SU-DHL-6 (cell line): ENCODE data around the gene GDF2.

Source experiments
- H2AFZ ChIP-seq: fragments of 200-600 bp; sonication (generic); 2 replicates; pipeline ENCODE4 v1.6.1; 2014; ENCODE audit warnings: low read depth, mild to moderate bottlenecking, moderate library complexity, mixed read lengths, antibody characterized with exemption, low read length; ENCODE audit not compliant: severe bottlenecking
- H3F3A ChIP-seq: fragments of 200-600 bp; shearing (Covaris generic); 2 replicates; pipeline ENCODE4 v1.6.0; 2016; ENCODE audit warnings: antibody characterized with exemption, mild to moderate bottlenecking; ENCODE audit not compliant: insufficient read depth
- H3K27ac ChIP-seq: fragments of 200-600 bp; sonication (generic); 2 replicates; pipeline ENCODE4 v1.5.1; 2016; ENCODE audit warnings: low read depth, mild to moderate bottlenecking, low read length, moderate library complexity, mixed read lengths
- H3K27me3 ChIP-seq: fragments of 200-600 bp; sonication (generic), shearing (Covaris generic); 2 replicates; pipeline ENCODE4 v1.6.0; 2014; ENCODE audit warnings: mild to moderate bottlenecking, low read length
- H3K36me3 ChIP-seq: fragments of 200-600 bp; sonication (generic); 2 replicates; pipeline ENCODE4 v1.6.1; 2014; ENCODE audit warnings: mild to moderate bottlenecking, low read length, mixed read lengths
- H3K4me2 ChIP-seq: fragments of 300-600, 200-600 bp; shearing (Covaris generic), sonication (generic); 2 replicates; pipeline ENCODE4 v1.6.0; 2014; ENCODE audit warnings: low read length, low read depth, mild to moderate bottlenecking; ENCODE audit not compliant: poor library complexity, severe bottlenecking
- H3K4me3 ChIP-seq: fragments of 200-600 bp; sonication (generic); 2 replicates; pipeline ENCODE4 v1.5.1; 2014; ENCODE audit warnings: antibody characterized with exemption, low read length, mild to moderate bottlenecking, mixed read lengths; ENCODE audit not compliant: insufficient read depth, poor library complexity, severe bottlenecking
- H3K79me2 ChIP-seq: fragments of 200-600 bp; sonication (generic); 2 replicates; pipeline ENCODE4 v1.6.1; 2014; ENCODE audit warnings: mild to moderate bottlenecking, low read length, moderate library complexity; ENCODE audit not compliant: insufficient read depth
- H3K9ac ChIP-seq: fragments of 200-600 bp; sonication (generic); 2 replicates; pipeline ENCODE4 v1.7.0; 2014; ENCODE audit warnings: mild to moderate bottlenecking, low read length
- H3K9me2 ChIP-seq: fragments of 200-600 bp; sonication (generic); replicated peaks from 2 replicates; pipeline ENCODE4 v1.6.1; 2014; ENCODE audit warnings: low read length; ENCODE audit not compliant: insufficient read depth
- H3K9me3 ChIP-seq: fragments of 200-600 bp; sonication (generic); 2 replicates; pipeline ENCODE4 v1.6.1; 2014; ENCODE audit warnings: low read length, mixed read lengths; ENCODE audit not compliant: insufficient read depth
- H4K20me1 ChIP-seq: fragments of 200-600 bp; sonication (generic); 2 replicates; pipeline ENCODE4 v1.6.1; 2014; ENCODE audit warnings: low read depth, mild to moderate bottlenecking, antibody characterized with exemption, low read length, moderate library complexity, mixed read lengths
- EZH2phosphoT487 ChIP-seq: fragments of 200-600 bp; sonication (generic), shearing (Covaris generic); conservative IDR thresholded peaks from 2 replicates; pipeline ENCODE4 v1.6.1; 2018; ENCODE audit warnings: mild to moderate bottlenecking, antibody characterized with exemption, low read length, moderate library complexity, mixed read lengths
- TF ChIP-seq, protein P1 (sequence below): fragments of 200-600 bp; sonication (generic); IDR thresholded peaks from one replicate; pipeline ENCODE4 v1.5.1; 2017; ENCODE audit warnings: antibody characterized with exemption, mild to moderate bottlenecking, low read length, moderate library complexity; ENCODE audit not compliant: insufficient read depth, poor library complexity, severe bottlenecking

The GDF2 gene

DNA sequence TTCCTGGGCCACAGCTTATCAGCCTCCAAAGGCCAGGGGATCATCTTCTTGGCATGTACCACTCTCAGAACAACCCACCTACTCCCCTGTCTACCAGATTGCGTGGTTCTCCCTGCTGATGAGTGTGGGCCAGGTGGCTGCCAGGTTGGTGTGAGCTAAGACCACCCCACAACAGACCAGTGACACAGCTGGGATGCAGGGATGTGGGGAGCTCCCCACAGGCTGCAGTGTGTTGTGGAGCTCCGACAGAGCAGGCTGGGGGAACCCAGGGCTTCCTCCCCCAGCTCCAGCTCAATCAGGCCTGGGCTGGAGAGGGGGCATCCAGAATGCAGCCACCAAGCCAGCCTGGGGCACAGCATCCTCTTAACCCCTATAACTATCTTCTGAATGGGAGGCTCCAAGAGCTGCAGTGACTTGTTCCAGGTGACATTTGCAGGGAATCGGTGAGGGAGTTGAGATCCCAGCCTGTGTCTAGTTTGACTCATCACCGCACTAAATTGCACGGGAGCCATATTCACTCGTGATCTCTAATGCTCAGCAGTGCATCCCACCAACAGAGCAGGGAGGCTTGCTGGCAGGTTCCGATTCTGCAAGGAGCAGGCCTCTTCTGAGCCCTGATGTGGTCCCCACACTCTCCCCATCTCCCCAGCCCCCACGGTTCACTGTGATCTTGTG, 596 bp upstream of the GDF2 start:
- H3K27me3 ChIP-seq = no peaks in the 10 kb centered on the region
- H3K27ac ChIP-seq = no peak overlapping the region
- no peaks in the 10 kb centered on the region for H3F3A ChIP-seq
- H4K20me1 ChIP-seq = no peaks in the 10 kb centered on the region
- no peaks in the 10 kb centered on the region for H3K9me2 ChIP-seq
- TF ChIP-seq, protein P1, sequence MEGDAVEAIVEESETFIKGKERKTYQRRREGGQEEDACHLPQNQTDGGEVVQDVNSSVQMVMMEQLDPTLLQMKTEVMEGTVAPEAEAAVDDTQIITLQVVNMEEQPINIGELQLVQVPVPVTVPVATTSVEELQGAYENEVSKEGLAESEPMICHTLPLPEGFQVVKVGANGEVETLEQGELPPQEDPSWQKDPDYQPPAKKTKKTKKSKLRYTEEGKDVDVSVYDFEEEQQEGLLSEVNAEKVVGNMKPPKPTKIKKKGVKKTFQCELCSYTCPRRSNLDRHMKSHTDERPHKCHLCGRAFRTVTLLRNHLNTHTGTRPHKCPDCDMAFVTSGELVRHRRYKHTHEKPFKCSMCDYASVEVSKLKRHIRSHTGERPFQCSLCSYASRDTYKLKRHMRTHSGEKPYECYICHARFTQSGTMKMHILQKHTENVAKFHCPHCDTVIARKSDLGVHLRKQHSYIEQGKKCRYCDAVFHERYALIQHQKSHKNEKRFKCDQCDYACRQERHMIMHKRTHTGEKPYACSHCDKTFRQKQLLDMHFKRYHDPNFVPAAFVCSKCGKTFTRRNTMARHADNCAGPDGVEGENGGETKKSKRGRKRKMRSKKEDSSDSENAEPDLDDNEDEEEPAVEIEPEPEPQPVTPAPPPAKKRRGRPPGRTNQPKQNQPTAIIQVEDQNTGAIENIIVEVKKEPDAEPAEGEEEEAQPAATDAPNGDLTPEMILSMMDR = no peak
- TF ChIP-seq EZH2phosphoT487 = no peak
- no peak overlapping the region for H3K9ac ChIP-seq
- H2AFZ ChIP-seq = no peak overlapping the region
- no peak overlapping the region for H3K4me3 ChIP-seq
- no peaks in the 10 kb centered on the region for H3K36me3 ChIP-seq
- H3K4me2 ChIP-seq = no peak overlapping the region
- no peaks in the 10 kb centered on the region for H3K9me3 ChIP-seq
- no peaks in the 10 kb centered on the region for H3K79me2 ChIP-seq

DNA sequence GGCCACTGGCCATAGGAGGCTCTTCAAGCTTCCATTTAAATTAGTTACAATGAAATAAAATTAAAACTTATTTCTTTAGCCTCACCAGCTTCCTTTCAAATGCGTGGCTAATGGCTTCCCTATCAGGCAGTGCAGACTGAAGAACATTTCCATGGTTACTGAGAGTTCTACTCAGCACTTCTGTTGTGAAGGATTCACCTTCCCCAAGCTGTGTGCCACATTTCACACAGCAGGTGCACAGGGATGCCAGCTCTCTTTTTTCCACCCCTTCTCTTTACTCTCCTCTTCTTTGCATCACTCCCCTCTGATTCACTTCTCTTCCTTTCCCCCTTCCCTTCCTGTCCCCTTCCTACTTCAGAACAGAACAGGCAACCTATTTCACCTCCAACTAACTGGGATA, 833 bp downstream of the GDF2 start:
- H3K4me2 ChIP-seq = no peak overlapping the region

DNA sequence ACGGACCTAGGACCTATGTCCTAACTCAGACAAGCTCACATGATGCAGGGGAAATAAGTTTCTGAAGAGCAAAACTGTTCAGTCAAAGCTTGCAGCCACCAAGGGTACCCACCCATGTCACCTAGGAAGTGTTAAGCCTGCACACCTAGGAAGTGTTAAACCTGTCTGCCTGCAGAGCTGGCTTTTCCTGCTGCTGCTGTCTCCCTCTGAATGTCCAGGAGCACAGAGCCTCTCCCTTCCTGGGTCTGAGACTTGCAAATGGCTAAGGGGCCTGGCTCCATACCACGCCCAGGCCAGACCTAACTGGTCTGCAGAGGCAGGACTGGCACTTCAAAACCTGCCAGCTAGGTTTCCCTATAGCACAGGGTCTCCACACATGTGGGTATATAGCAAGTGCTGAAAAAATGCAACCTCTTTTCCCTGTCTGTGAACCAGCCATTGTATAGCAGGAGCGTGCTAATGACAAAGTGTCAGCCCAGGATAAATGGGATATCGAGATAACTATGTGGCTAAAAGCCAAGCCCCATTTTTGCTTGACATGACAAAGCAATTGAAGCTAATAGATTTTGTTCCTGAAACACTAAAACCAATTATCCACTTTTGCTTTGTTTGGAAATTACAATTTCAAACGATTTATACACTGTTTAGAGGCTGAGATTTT, 1.5 kb downstream of the GDF2 start:
- no peaks in the 10 kb centered on the region for H3F3A ChIP-seq
- TF ChIP-seq, protein P1 = no peak
- TF ChIP-seq EZH2phosphoT487 = no peak
- H3K9me2 ChIP-seq = no peaks in the 10 kb centered on the region
- H3K9me3 ChIP-seq = no peaks in the 10 kb centered on the region
- no peaks in the 10 kb centered on the region for H3K36me3 ChIP-seq
- H3K27ac ChIP-seq = no peak overlapping the region
- H3K4me3 ChIP-seq = no peak overlapping the region
- no peak overlapping the region for H3K4me2 ChIP-seq
- H4K20me1 ChIP-seq = no peaks in the 10 kb centered on the region
- no peak overlapping the region for H2AFZ ChIP-seq
- no peak overlapping the region for H3K9ac ChIP-seq
- H3K79me2 ChIP-seq = no peaks in the 10 kb centered on the region
- H3K27me3 ChIP-seq = no peaks in the 10 kb centered on the region

More for the DNA sequence above, 833 bp downstream of the GDF2 start:
- no peak overlapping the region for H3K9ac ChIP-seq
- H3K27ac ChIP-seq = no peak overlapping the region
- no peaks in the 10 kb centered on the region for H3K27me3 ChIP-seq
- no peaks in the 10 kb centered on the region for H3K36me3 ChIP-seq
- H3F3A ChIP-seq = no peaks in the 10 kb centered on the region
- H3K79me2 ChIP-seq = no peaks in the 10 kb centered on the region
- no peaks in the 10 kb centered on the region for H3K9me3 ChIP-seq
- no peak overlapping the region for H2AFZ ChIP-seq
- no peak overlapping the region for H3K4me3 ChIP-seq
- H3K9me2 ChIP-seq = no peaks in the 10 kb centered on the region
- no peaks in the 10 kb centered on the region for H4K20me1 ChIP-seq
- no peak for TF ChIP-seq EZH2phosphoT487
- TF ChIP-seq, protein P1 = no peak
